ENCODE data around the gene CD68.

Gene CD68

GRCh38 chr17:7576432-7576937 lies 3.0 kb upstream of the CD68 start:
- H3K79me2 ChIP-seq (ENCODE audit: insufficient read depth, low read length): peaks cover 71% of the 10 kb centered on the region
- H2AFZ ChIP-seq (ENCODE audit: low read depth, low read length): no peak overlapping the region
- H3K4me3 ChIP-seq (ENCODE audit: low read depth in 1 of 2, low read length in 2 of 2): no peak overlapping the region; a peak in 1 of 4 replicates
- H3K9ac ChIP-seq (ENCODE audit: low read depth, low read length): no peak overlapping the region
- H3K4me1 ChIP-seq (ENCODE audit: insufficient read depth, low read length): peaks cover 60% of the 10 kb centered on the region
- no peak for DNase-seq
- H3K36me3 ChIP-seq (ENCODE audit: insufficient read depth, low read length): peaks cover 83% of the 10 kb centered on the region
- no peak for ATAC-seq (ENCODE audit: insufficient read depth, low read depth)
- no peak for TF ChIP-seq CTCF (IDR thresholded peaks at IDR 0.05; ENCODE audit: borderline replicate concordance, extremely low read depth, low read length, poor library complexity, severe bottlenecking)
- no peak for TF ChIP-seq EZH2 (IDR thresholded peaks at IDR 0.05; ENCODE audit: borderline replicate concordance, low read depth, low read length, severe bottlenecking)
- H4K20me1 ChIP-seq (ENCODE audit: insufficient read depth, low read length): peaks cover 65% of the 10 kb centered on the region
- no peaks in the 10 kb centered on the region for H3K27me3 ChIP-seq (ENCODE audit: insufficient read depth, low read length, poor library complexity)
- no peaks in the 10 kb centered on the region for H3K9me3 ChIP-seq (ENCODE audit: insufficient read depth, low read length, severe bottlenecking)
- H3K4me2 ChIP-seq (ENCODE audit: insufficient read depth, low read length): peak overlapping the region; percentile 84; the same call in 1 of the 2 replicates
- no peak overlapping the region for H3K27ac ChIP-seq (ENCODE audit: low read length)

GRCh38 chr17:7577327-7578199 lies 1.9 kb upstream of the CD68 start:
- peaks cover 65% of the 10 kb centered on the region for H4K20me1 ChIP-seq (ENCODE audit: insufficient read depth, low read length)
- H3K4me1 ChIP-seq (ENCODE audit: insufficient read depth, low read length): peaks cover 61% of the 10 kb centered on the region
- H3K79me2 ChIP-seq (ENCODE audit: insufficient read depth, low read length): peaks cover 72% of the 10 kb centered on the region
- H3K36me3 ChIP-seq (ENCODE audit: insufficient read depth, low read length): peaks cover 84% of the 10 kb centered on the region
- H3K4me2 ChIP-seq (ENCODE audit: insufficient read depth, low read length): peak overlapping the region; percentile 7; the same call in 1 of the 2 replicates
- no peak overlapping the region for H3K9ac ChIP-seq (ENCODE audit: low read depth, low read length)
- no peak overlapping the region for H3K4me3 ChIP-seq (ENCODE audit: low read depth in 1 of 2, low read length in 2 of 2)
- H2AFZ ChIP-seq (ENCODE audit: low read depth, low read length): no peak overlapping the region
- no peaks in the 10 kb centered on the region for H3K9me3 ChIP-seq (ENCODE audit: insufficient read depth, low read length, severe bottlenecking)
- ATAC-seq (ENCODE audit: insufficient read depth, low read depth) (no peak), DNase-seq (no peak)
- H3K27me3 ChIP-seq (ENCODE audit: insufficient read depth, low read length, poor library complexity): no peaks in the 10 kb centered on the region
- H3K27ac ChIP-seq (ENCODE audit: low read length): no peak overlapping the region
- TF ChIP-seq EZH2 (IDR thresholded peaks at IDR 0.05; ENCODE audit: borderline replicate concordance, low read depth, low read length, severe bottlenecking) (no peak), CTCF (IDR thresholded peaks at IDR 0.05; ENCODE audit: borderline replicate concordance, extremely low read depth, low read length, poor library complexity, severe bottlenecking) (no peak)

GRCh38 chr17:7579834-7580603 lies 581 bp downstream of the CD68 start:
- ATAC-seq (ENCODE audit: insufficient read depth, low read depth) (no peak; the same call in 1 of the 3 replicates), DNase-seq (peak; percentile 61)
- H3K9me3 ChIP-seq (ENCODE audit: insufficient read depth, low read length, severe bottlenecking): no peaks in the 10 kb centered on the region
- no peak for TF ChIP-seq EZH2 (IDR thresholded peaks at IDR 0.05; ENCODE audit: borderline replicate concordance, low read depth, low read length, severe bottlenecking)
- no peak for TF ChIP-seq CTCF (IDR thresholded peaks at IDR 0.05; ENCODE audit: borderline replicate concordance, extremely low read depth, low read length, poor library complexity, severe bottlenecking)
- no peaks in the 10 kb centered on the region for H3K27me3 ChIP-seq (ENCODE audit: insufficient read depth, low read length, poor library complexity)
- peaks cover 67% of the 10 kb centered on the region for H3K79me2 ChIP-seq (ENCODE audit: insufficient read depth, low read length)
- peaks cover 44% of the 10 kb centered on the region for H4K20me1 ChIP-seq (ENCODE audit: insufficient read depth, low read length)
- H3K4me3 ChIP-seq (ENCODE audit: low read depth in 1 of 2, low read length in 2 of 2): no peak overlapping the region
- H2AFZ ChIP-seq (ENCODE audit: low read depth, low read length): no peak overlapping the region
- peaks cover 66% of the 10 kb centered on the region for H3K36me3 ChIP-seq (ENCODE audit: insufficient read depth, low read length)
- H3K9ac ChIP-seq (ENCODE audit: low read depth, low read length): peak overlapping the region; percentile 34
- H3K27ac ChIP-seq (ENCODE audit: low read length): peak overlapping the region; percentile 69
- H3K4me2 ChIP-seq (ENCODE audit: insufficient read depth, low read length): no peak overlapping the region
- H3K4me1 ChIP-seq (ENCODE audit: insufficient read depth, low read length): peaks cover 67% of the 10 kb centered on the region
